Measurements from ENCODE around the gene DGUOK.

GRCh38 chr2:73910873-73911547 is 15.7 kb upstream of the DGUOK start:
- TF ChIP-seq CTCF (IDR thresholded peaks at IDR 0.05): no peak
- no peak for TF ChIP-seq POLR2A (IDR thresholded peaks at IDR 0.05)

Data from adrenal gland (tissue), 5 donors.